Esophagus squamous epithelium (tissue), 5 donors: Measurements from ENCODE around the gene AHCTF1. TPM values are rescaled to one million over a fixed set of nuclear protein-coding genes. Genes with fewer than 3 reads are reported as not detected.

Source experiments
- DNase-seq: peaks from one replicate; lab custom pipeline; 2025; lab: John Stamatoyannopoulos, UW
- H3K27ac ChIP-seq, 4 donors: fragments of 200-600 bp; sonication (generic); one replicate each; pipeline ENCODE4 v1.5.1; 2016 to 2019; ENCODE audit warnings: mild to moderate bottlenecking in 1 of 4
- H3K27me3 ChIP-seq, 4 donors: fragments of 200-600 bp; sonication (generic); 1 replicate in 3 of 4; 2 replicates in 1 of 4; pipeline versions ENCODE4 v1.5.1 to v1.6.0; 2017 to 2021; ENCODE audit warnings: antibody characterized with exemption in 1 of 4
- H3K36me3 ChIP-seq, 3 donors: fragments of 200-600 bp; sonication (generic); one replicate each; pipeline ENCODE4 v1.5.1; 2016 to 2019
- H3K4me1 ChIP-seq, 3 donors: fragments of 200-600 bp; sonication (generic); one replicate each; pipeline ENCODE4 v1.5.1; 2017 to 2019
- H3K4me3 ChIP-seq, 4 donors: fragments of 200-600 bp; sonication (generic); 1 replicate in 3 of 4; 2 replicates in 1 of 4; pipeline ENCODE4 v1.5.1; 2016 to 2019; ENCODE audit warnings: mild to moderate bottlenecking in 2 of 4, moderate library complexity in 1 of 4
- H3K9me3 ChIP-seq, 3 donors: fragments of 200-600 bp; sonication (generic); one replicate each; pipeline ENCODE4 v1.5.1; 2016 to 2019
- CTCF ChIP-seq, 6 experiments: fragments of 450-650 bp in 4 of 6; fragments of 200-600 bp in 2 of 6; sonication (generic) in 2 of 6; IDR thresholded peaks; one replicate each; pipeline ENCODE4 v1.5.1; 2016 to 2019; ENCODE audit warnings: antibody characterized with exemption in 6 of 6, mild to moderate bottlenecking in 4 of 6, moderate library complexity in 4 of 6
- POLR2A ChIP-seq, 4 donors: fragments of 450-650 bp; IDR thresholded peaks; one replicate each; pipeline ENCODE4 v1.6.1; 2017; ENCODE audit warnings: antibody characterized with exemption in 4 of 4, mild to moderate bottlenecking in 4 of 4, moderate library complexity in 3 of 4
- WGBS, 2 donors: methylation state at CpG; one replicate each; pipeline ENCODE4 v1.1.5; 2018; 5-methylcytosine and 5-hydroxymethylcytosine counted together
- intact Hi-C: fragments of 100-400 bp; cut with DNase I; formaldehyde crosslinking; loops from one replicate; pipeline ENCODE4 v1.15.0; 2022
- total RNA-seq, 4 donors: library from RNA; depleted of rRNA; stranded (reverse); fragments of >200 nt; gene quantifications; one replicate each; pipeline ENCODE4 v1.1.0, GENCODE V29; 2016
- donor health status: DM: yes; HTN: yes; CAD: no.

Gene AHCTF1
- total RNA-seq: 10 to 100 TPM; 12.3 to 38.7 (median 29.0) TPM

- H3K9me3 ChIP-seq: no peaks in the 10 kb centered on the region
- H3K4me3 ChIP-seq: peak within 1 kb of the TSS; percentile 80 to 100 (median 92)
- WGBS, 2 donors: 0 to 1% methylated on average over 29 to 37 of the region's 90 CpGs
- peak; percentile 74 for DNase-seq
- TF ChIP-seq CTCF (IDR thresholded peaks at IDR 0.05) (peak in 2 of 6 experiments; percentile 9 to 16), POLR2A (IDR thresholded peaks at IDR 0.05) (peak in 3 of 4 donors; percentile 96 to 98 (median 96))
- intact Hi-C loops: no loop called here
- H3K27me3 ChIP-seq: no peaks in the 10 kb centered on the region
- H3K27ac ChIP-seq: peak within 1 kb of the TSS; percentile 96 to 99 (median 98)
- H3K36me3 ChIP-seq: peaks cover 0 to 21% (median 0%) of the 10 kb centered on the region in 3 donors
- peaks cover 0 to 46% (median 18%) of the 10 kb centered on the region in 3 donors for H3K4me1 ChIP-seq
These were observed at the start of gene AHCTF1 for GRCh38 chr1:246931549-246932365. Gene AHCTF1, minus strand, starts transcription at chr1:246931948. Its CDS starts 13,578 bp downstream, at chr1:246918370.

- H3K4me3 ChIP-seq: no peak overlapping the region
- H3K27ac ChIP-seq: no peak overlapping the region
- intact Hi-C loops: no loop called here
- no peaks in the 10 kb centered on the region for H3K27me3 ChIP-seq
- 90 to 93% methylated on average over 5 to 6 of the region's 6 CpGs for WGBS, 2 donors
- TF ChIP-seq POLR2A (IDR thresholded peaks at IDR 0.05) (no peak), CTCF (IDR thresholded peaks at IDR 0.05) (no peak)
- peaks cover 0 to 55% (median 10%) of the 10 kb centered on the region in 3 donors for H3K9me3 ChIP-seq
- DNase-seq: no peak
- no peaks in the 10 kb centered on the region for H3K36me3 ChIP-seq
- no peaks in the 10 kb centered on the region for H3K4me1 ChIP-seq
These were observed 47.0 kb upstream of the AHCTF1 start for GRCh38 chr1:246978785-246979184.

GRCh38 chr1:246978281-246978680 lies 46.5 kb upstream of the AHCTF1 start:
- TF ChIP-seq CTCF (IDR thresholded peaks at IDR 0.05): no peak
- TF ChIP-seq POLR2A (IDR thresholded peaks at IDR 0.05): no peak
- Histone ChIP-seq H3K36me3 (no peaks in the 10 kb centered on the region), H3K9me3 (peaks cover 0 to 53% (median 8%) of the 10 kb centered on the region in 3 donors)

GRCh38 chr1:246971969-246972368 lies 40.2 kb upstream of the AHCTF1 start:
- H3K27ac ChIP-seq: no peak overlapping the region
- peaks cover 0 to 31% (median 0%) of the 10 kb centered on the region in 3 donors for H3K9me3 ChIP-seq
- no peak for DNase-seq
- H3K4me1 ChIP-seq: no peaks in the 10 kb centered on the region
- H3K27me3 ChIP-seq: no peaks in the 10 kb centered on the region
- H3K4me3 ChIP-seq: no peak overlapping the region
- intact Hi-C loops: no loop called here
- 90 to 97% methylated on average over 3 to 7 of the region's 7 CpGs for WGBS, 2 donors
- H3K36me3 ChIP-seq: no peaks in the 10 kb centered on the region
- TF ChIP-seq POLR2A (IDR thresholded peaks at IDR 0.05) (no peak), CTCF (IDR thresholded peaks at IDR 0.05) (no peak)

More at GRCh38 chr1:246978281-246978680, 46.5 kb upstream of the AHCTF1 start:
- WGBS, 2 donors: 93 to 96% methylated on average over 2 of the region's 2 CpGs
- Histone ChIP-seq H3K4me1 (no peaks in the 10 kb centered on the region), H3K4me3 (no peak overlapping the region), H3K27me3 (no peaks in the 10 kb centered on the region), H3K27ac (no peak overlapping the region)
- DNase-seq: no peak
- intact Hi-C loops: no loop called here

- TF ChIP-seq CTCF (IDR thresholded peaks at IDR 0.05) (peak in 5 of 6 experiments; percentile 23 to 65 (median 56)), POLR2A (IDR thresholded peaks at IDR 0.05) (no peak)
- Histone ChIP-seq H3K36me3 (no peaks in the 10 kb centered on the region), H3K27ac (no peak overlapping the region), H3K4me1 (no peaks in the 10 kb centered on the region), H3K4me3 (no peak overlapping the region), H3K9me3 (peaks cover 0 to 37% (median 2%) of the 10 kb centered on the region in 3 donors), H3K27me3 (no peaks in the 10 kb centered on the region)
- intact Hi-C loops: no loop called here
- 71 to 82% methylated on average over 7 to 11 of the region's 12 CpGs for WGBS, 2 donors
- no peak for DNase-seq
These were observed 39.5 kb upstream of the AHCTF1 start for GRCh38 chr1:246971090-246971721.
